Measurements from ENCODE around the gene PODXL.

The PODXL gene

DNA sequence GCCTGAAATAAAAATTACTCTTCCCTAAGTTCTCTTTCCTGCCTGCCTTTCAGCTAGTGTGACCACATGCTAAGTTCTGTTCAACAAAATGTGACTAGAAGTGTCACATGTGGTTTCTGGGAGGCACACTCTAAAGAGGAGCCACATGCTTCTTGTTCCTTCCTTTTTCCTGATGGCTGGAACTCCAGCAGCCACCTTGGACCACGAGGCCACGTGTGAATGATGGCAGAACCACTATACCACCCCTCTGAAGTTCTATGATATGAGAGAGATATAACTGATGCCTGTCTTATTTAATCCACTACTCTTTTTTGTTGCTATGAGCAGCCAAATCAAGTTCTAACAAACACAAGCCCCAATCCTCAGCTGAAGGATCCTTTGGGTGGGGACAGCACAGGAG, 8.1 kb downstream of the PODXL start:
- TF ChIP-seq, protein P1, sequence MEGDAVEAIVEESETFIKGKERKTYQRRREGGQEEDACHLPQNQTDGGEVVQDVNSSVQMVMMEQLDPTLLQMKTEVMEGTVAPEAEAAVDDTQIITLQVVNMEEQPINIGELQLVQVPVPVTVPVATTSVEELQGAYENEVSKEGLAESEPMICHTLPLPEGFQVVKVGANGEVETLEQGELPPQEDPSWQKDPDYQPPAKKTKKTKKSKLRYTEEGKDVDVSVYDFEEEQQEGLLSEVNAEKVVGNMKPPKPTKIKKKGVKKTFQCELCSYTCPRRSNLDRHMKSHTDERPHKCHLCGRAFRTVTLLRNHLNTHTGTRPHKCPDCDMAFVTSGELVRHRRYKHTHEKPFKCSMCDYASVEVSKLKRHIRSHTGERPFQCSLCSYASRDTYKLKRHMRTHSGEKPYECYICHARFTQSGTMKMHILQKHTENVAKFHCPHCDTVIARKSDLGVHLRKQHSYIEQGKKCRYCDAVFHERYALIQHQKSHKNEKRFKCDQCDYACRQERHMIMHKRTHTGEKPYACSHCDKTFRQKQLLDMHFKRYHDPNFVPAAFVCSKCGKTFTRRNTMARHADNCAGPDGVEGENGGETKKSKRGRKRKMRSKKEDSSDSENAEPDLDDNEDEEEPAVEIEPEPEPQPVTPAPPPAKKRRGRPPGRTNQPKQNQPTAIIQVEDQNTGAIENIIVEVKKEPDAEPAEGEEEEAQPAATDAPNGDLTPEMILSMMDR (IDR thresholded peaks at IDR 0.05; ENCODE audit: insufficient read depth, low read depth, low read length, missing control alignments): no peak
- no peak overlapping the region for H3K4me3 ChIP-seq (ENCODE audit: low read depth, low read length)
- no peak for DNase-seq (ENCODE audit: low read depth)

DNA sequence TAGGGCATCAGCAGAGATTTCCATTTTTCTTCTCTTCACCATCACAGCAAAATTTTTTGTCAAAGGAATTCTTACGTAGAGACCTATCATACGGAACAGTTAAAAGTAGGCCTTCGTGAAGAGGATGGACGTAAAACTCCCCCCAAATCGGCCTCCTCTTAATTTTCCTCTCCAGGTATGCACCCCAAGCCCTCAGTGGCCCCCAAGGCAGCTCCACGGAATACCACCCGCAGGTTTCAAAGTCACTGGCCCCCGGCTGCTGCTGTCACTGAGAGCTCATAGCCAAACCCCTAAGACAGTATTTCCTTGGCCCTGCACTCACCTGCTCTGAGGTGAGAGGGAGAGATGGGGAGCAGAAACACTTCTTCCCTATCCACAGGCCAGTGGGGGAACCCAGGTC, 8.8 kb downstream of the PODXL start:
- no peak for DNase-seq (ENCODE audit: low read depth)
- TF ChIP-seq, protein P1 (IDR thresholded peaks at IDR 0.05; ENCODE audit: insufficient read depth, low read depth, low read length, missing control alignments): no peak

DNA sequence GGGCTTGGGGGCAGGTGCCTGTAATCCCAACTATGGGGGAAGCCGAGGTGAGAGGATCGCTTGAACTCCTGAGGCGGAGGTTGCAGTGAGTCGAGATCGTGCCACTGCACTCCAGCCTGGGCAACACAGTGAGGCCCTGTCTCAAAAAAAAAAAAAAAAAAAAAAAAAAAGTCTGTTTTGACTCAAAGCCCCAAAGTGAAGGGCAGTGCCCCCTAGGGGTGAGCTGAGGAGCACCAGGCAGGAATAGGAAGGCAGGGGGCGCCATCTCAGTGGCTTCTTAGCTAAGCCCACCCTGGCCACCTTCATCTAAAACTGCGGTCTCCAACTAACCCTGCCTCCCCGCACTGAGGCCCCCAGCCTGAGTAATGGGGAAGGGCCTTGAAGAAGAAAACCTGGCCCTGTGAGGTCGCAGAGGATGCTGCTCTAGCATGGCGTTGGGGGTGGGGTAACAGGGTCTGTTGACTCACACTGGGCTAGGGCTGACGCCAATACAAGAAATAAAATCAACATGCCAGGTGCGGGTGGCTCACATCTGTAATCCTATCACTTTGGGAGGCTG, 9.8 kb downstream of the PODXL start:
- DNase-seq (ENCODE audit: low read depth): peak; percentile 51
- TF ChIP-seq, protein P1 (IDR thresholded peaks at IDR 0.05; ENCODE audit: insufficient read depth, low read depth, low read length, missing control alignments): peak; percentile 78
- no peak overlapping the region for H3K4me3 ChIP-seq (ENCODE audit: low read depth, low read length)

More for the DNA sequence above, 8.8 kb downstream of the PODXL start:
- no peak overlapping the region for H3K4me3 ChIP-seq (ENCODE audit: low read depth, low read length)

DNA sequence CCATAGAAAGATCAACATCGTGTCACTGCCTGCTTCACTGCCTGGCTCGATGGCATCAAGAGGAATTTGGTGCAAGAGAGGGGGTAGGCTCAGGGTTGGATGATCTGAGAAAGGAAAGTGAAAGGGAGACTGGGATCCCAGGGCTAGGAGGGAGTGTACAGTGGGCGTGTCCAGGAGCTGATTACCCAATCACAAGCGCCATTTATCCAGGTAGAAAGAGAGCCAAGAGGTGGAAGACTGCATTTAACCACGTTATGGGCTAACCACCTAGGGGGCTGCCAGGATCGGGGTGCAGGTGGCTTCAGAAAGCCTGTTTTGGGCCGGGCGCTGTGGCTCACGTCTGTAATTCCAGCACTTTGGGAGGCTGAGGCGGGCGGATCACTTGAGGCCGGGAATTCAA, 10.3 kb downstream of the PODXL start:
- H3K4me3 ChIP-seq (ENCODE audit: low read depth, low read length): no peak overlapping the region
- peak; percentile 31 for DNase-seq (ENCODE audit: low read depth)
- TF ChIP-seq, protein P1 (IDR thresholded peaks at IDR 0.05; ENCODE audit: insufficient read depth, low read depth, low read length, missing control alignments): no peak

DNA sequence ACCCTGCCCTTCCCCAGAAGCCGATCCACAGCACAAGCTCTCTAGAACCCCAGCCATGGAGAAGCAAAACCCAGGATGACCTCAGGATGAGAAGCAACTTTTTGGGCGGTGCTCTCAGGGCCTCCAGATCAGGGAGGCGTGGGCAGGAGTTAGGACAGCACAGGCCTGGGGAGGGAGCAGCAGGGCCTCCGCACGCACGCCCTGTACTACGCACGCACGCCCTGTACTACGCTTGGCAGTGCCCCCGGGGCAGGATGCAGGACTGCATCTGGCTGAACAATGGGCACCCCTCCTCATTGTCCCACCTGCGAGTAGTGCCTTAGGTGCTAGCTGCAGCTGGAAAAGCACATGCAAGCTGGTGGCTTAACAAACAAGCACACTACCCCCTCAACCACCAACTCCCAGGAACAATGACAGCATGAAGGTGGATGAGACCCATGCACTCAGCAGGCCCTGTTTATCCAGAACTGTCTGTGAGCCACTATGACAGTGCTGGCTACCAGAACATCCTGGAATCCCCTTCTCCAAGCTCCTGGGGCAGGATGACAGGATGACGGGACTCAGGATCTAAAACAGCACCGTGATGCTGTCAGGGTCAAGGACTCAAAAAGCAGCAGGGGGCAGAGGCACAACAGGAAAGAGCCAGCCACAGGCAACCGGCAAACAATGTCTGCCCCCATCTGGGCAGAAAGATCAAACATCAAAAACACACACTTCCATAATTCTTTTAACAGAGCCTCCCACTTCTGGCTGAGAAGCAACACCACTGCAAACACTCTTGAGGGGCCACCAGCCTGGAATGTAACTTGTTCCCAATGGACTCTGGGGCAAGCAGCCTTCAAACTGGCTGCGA, 11.8 kb downstream of the PODXL start:
- H3K4me3 ChIP-seq (ENCODE audit: low read depth, low read length): no peak overlapping the region
- DNase-seq (ENCODE audit: low read depth): peak; percentile 18
- TF ChIP-seq, protein P1 (IDR thresholded peaks at IDR 0.05; ENCODE audit: insufficient read depth, low read depth, low read length, missing control alignments): peak; percentile 13

DNA sequence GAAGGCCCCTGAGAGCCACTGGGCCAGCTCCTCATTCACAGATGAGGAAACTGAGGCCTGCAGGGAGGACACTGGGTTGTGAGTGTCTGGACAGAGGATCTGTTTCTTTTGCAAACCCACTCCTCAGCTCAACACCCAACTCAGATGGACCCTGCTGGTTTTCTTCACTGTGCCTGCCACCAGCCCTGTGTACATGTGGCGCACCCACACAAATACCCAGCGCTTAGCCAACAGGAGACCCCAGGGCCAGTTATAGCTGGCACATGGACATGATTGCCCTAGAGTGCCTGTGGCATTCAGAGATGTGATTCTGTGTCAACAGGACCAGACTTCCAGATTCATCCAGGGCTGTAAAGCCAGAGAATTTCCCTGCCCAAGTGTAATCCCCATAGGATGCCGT, 12.4 kb downstream of the PODXL start:
- no peak for DNase-seq (ENCODE audit: low read depth)

More for the DNA sequence above, 12.4 kb downstream of the PODXL start:
- no peak overlapping the region for H3K4me3 ChIP-seq (ENCODE audit: low read depth, low read length)
- TF ChIP-seq, protein P1 (IDR thresholded peaks at IDR 0.05; ENCODE audit: insufficient read depth, low read depth, low read length, missing control alignments): no peak

All from GM12865 (cell line).